HFF-Myc (cell line): ENCODE results near the gene PGAP1.

Source experiments
- DNase-seq: peaks from one replicate; pipeline ENCODE4 v3.0.0-alpha.2; 2011; ENCODE audit warnings: low read depth; ENCODE audit errors: extremely low read depth
- H3K4me3 ChIP-seq: replicated peaks from 2 replicates; pipeline ENCODE4 v1.5.1; 2011; ENCODE audit warnings: low read depth, mild to moderate bottlenecking, control low read depth, low read length
- CTCF ChIP-seq: IDR thresholded peaks from 2 replicates; pipeline ENCODE4 v1.5.1; 2012; ENCODE audit warnings: mild to moderate bottlenecking, low read depth, low read length, control low read depth; ENCODE audit errors: missing control alignments

PGAP1 gene

GRCh38 chr2:196846295-196846694 lies 80.2 kb downstream of the PGAP1 start:
- no peak for DNase-seq
- no peak for TF ChIP-seq CTCF
- no peak overlapping the region for H3K4me3 ChIP-seq

GRCh38 chr2:196845371-196845770 lies 81.1 kb downstream of the PGAP1 start:
- H3K4me3 ChIP-seq, result no peak overlapping the region
- no peak for DNase-seq
- TF ChIP-seq CTCF, result no peak

GRCh38 chr2:196840171-196840570 lies 86.3 kb downstream of the PGAP1 start:
- no peak overlapping the region for H3K4me3 ChIP-seq
- no peak for DNase-seq
- no peak for TF ChIP-seq CTCF

GRCh38 chr2:196839574-196839973 lies 86.9 kb downstream of the PGAP1 start:
- no peak for DNase-seq
- TF ChIP-seq CTCF, result no peak
- no peak overlapping the region for H3K4me3 ChIP-seq

- TF ChIP-seq CTCF, result no peak
- H3K4me3 ChIP-seq, result no peak overlapping the region
- DNase-seq, result no peak
Observed at GRCh38 chr2:196836440-196836839, 90.1 kb downstream of the PGAP1 start.

- TF ChIP-seq CTCF, result no peak
- H3K4me3 ChIP-seq, result no peak overlapping the region
- no peak for DNase-seq
Observed at GRCh38 chr2:196830701-196831100, 95.8 kb downstream of the PGAP1 start.

GRCh38 chr2:196827356-196827755 lies 99.2 kb downstream of the PGAP1 start:
- no peak for DNase-seq
- no peak overlapping the region for H3K4me3 ChIP-seq
- TF ChIP-seq CTCF, result no peak
